ENCODE measurements around the gene UROC1. TPM values are rescaled to one million over a fixed set of nuclear protein-coding genes. Genes with fewer than 3 reads are reported as not detected.

Gene UROC1
- total RNA-seq, 3 donors from 2014 or later: not detected

DNA sequence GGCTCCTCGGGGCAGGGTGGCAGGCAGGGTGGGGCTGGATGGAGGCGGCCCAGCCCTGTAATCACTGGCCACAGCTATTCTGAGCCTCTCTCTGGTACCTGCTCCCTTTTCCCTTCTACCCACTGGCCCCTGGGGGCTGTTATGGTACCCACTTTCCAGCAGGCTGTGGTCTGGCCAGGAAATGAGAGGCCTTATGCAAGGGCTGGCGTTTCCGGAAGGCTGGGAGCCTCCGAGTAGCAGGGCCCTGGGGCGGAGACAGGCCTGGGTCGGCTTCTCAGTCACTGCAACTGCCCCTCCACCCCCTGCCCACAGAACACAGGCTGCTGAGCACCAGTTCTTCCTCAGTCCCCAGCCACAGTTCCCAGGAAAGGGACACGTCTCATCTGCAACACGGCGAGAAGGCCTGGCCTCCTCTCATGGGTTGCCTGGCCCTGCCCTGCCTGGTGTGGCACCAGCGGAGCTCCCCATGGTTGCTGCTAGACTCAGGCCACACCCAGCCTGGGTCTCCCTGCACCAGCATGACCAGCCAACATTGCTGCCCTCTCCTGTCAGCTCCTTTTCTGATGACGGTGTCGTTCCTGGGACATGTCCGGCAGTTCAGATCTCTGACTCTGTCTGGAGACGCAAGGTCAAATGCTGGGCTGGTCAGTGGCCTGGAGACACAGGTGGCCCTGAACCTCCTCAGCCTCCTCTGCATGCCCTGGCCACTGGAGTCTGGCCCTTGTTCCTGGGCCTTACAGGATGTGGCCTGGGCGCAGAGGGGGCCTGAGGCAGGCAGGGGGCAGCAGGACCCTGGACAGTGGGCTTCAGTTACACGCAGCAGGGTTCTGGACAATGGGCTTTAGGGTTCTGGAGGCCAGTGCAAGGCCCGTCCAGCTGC is 12.8 kb upstream of the UROC1 start:
- TF ChIP-seq, protein P1, sequence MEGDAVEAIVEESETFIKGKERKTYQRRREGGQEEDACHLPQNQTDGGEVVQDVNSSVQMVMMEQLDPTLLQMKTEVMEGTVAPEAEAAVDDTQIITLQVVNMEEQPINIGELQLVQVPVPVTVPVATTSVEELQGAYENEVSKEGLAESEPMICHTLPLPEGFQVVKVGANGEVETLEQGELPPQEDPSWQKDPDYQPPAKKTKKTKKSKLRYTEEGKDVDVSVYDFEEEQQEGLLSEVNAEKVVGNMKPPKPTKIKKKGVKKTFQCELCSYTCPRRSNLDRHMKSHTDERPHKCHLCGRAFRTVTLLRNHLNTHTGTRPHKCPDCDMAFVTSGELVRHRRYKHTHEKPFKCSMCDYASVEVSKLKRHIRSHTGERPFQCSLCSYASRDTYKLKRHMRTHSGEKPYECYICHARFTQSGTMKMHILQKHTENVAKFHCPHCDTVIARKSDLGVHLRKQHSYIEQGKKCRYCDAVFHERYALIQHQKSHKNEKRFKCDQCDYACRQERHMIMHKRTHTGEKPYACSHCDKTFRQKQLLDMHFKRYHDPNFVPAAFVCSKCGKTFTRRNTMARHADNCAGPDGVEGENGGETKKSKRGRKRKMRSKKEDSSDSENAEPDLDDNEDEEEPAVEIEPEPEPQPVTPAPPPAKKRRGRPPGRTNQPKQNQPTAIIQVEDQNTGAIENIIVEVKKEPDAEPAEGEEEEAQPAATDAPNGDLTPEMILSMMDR (IDR thresholded peaks at IDR 0.05): no peak
- peak; percentile 23 for ATAC-seq
- H3K4me3 ChIP-seq: no peak overlapping the region
- intact Hi-C loops (cut with DNase I, micrococcal nuclease): no loop called here
- DNase-seq: peak in 2 of 3 donors; percentile 25 to 60
- H3K4me1 ChIP-seq (ENCODE audit: low read depth): no peaks in the 10 kb centered on the region
- no peaks in the 10 kb centered on the region for H3K36me3 ChIP-seq (ENCODE audit: low read depth)
- H3K9me3 ChIP-seq: no peaks in the 10 kb centered on the region

DNA sequence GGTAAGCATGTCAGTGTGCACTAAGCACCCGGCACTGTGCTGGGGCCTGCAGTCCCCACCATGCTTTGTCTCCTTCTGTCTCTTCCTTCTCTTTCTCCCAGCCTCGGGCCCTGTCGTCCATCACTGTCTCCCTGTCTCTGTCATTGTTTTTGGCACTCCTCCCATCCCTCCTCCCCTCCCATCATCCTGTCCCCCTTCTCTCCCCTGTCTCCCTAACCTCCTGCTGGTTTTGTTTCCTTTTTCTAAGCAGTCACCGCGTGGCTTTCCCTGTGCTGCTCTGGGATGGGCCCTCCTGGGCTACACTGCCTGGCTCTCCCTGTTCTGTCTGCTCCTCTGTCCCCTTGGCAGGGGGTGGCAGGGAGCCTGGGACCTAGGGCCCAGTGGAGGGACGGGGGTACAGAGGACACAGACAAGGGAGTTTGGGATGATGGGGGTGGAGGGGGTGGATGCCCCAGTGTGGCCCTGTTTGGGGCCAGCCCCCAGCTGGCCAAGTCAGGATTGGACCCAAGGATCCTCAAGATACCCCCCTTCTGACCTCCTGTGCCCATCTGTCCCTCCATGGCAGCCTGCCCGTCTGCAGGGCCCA is 12.1 kb upstream of the UROC1 start:
- TF ChIP-seq, protein P1 (IDR thresholded peaks at IDR 0.05): no peak
- DNase-seq (peak in 1 of 3 donors; percentile 17), ATAC-seq (no peak)
- H3K36me3 ChIP-seq (ENCODE audit: low read depth): no peaks in the 10 kb centered on the region
- no peak overlapping the region for H3K4me3 ChIP-seq
- H3K4me1 ChIP-seq (ENCODE audit: low read depth): peaks cover 1% of the 10 kb centered on the region
- intact Hi-C loops (cut with DNase I, micrococcal nuclease): no loop called here
- H3K9me3 ChIP-seq: no peaks in the 10 kb centered on the region

DNA sequence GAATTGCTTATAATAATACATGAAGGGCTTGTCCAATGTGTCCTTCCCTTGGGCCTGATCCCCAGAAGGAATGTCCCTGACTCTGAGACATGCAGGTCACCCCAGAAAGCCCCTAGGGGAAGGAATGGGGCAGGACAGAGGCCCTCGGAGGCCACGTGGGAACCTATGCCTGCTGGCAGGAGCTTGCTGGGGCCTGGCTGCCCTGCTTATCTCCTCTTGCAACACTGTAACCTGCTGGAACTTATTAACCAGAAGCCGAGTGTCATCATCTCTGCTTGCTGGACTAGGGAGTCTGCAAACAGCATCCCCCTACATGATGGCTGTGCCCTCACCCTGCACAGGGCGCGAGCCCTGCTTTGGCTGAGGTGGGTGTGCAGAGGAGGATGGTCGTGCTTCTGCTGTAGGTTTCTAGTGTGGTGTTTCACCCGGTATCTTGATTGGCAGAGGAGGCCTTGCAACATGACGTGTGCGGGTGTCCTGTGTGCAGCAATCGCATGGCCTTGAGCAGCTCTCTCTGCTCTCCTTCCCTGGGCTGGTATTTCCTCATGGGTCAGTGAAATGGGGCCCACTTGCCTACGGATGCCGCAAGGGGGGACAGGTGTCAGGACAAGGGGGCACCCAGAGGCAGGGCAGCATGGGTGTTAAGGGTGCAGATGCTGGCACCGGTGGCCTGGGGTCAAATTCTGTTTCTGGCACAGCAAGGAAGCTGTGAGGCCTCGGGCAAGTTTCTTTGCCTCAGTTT is 11.4 kb upstream of the UROC1 start:
- Histone ChIP-seq H3K4me1 (ENCODE audit: low read depth) (peaks cover 7% of the 10 kb centered on the region), H3K9me3 (no peaks in the 10 kb centered on the region), H3K4me3 (no peak overlapping the region), H3K36me3 (ENCODE audit: low read depth) (no peaks in the 10 kb centered on the region)
- DNase-seq (peak in 1 of 3 donors; percentile 34), ATAC-seq (peak; percentile 25)
- intact Hi-C loops (cut with DNase I, micrococcal nuclease): no loop called here
- TF ChIP-seq, protein P1 (IDR thresholded peaks at IDR 0.05): no peak

DNA sequence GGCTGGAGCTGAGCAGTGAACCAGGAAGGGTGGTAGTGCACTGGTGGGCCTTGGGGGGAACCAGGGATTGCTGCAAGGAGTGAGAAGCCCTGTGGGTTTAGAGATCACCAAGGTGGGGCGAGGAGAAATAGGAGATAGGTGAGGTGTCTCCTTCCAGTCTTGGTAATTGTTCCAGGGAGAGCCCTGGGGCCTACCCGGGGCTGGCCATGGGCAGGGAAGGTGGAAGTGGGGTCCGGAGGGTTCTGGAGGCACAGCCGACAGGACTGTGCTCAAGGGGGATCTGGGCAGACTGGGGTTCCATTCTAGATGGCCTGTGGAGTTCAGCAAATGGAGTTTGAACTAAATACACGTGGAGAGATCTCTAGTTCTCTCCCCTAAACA is 10.8 kb upstream of the UROC1 start:
- H3K4me1 ChIP-seq (ENCODE audit: low read depth): peaks cover 11% of the 10 kb centered on the region
- no peaks in the 10 kb centered on the region for H3K9me3 ChIP-seq
- H3K36me3 ChIP-seq (ENCODE audit: low read depth): no peaks in the 10 kb centered on the region
- TF ChIP-seq, protein P1 (IDR thresholded peaks at IDR 0.05): no peak
- H3K4me3 ChIP-seq: no peak overlapping the region
- no peak for ATAC-seq
- intact Hi-C loops (cut with DNase I, micrococcal nuclease): no loop called here
- DNase-seq: peak in 1 of 3 donors; percentile 12

DNA sequence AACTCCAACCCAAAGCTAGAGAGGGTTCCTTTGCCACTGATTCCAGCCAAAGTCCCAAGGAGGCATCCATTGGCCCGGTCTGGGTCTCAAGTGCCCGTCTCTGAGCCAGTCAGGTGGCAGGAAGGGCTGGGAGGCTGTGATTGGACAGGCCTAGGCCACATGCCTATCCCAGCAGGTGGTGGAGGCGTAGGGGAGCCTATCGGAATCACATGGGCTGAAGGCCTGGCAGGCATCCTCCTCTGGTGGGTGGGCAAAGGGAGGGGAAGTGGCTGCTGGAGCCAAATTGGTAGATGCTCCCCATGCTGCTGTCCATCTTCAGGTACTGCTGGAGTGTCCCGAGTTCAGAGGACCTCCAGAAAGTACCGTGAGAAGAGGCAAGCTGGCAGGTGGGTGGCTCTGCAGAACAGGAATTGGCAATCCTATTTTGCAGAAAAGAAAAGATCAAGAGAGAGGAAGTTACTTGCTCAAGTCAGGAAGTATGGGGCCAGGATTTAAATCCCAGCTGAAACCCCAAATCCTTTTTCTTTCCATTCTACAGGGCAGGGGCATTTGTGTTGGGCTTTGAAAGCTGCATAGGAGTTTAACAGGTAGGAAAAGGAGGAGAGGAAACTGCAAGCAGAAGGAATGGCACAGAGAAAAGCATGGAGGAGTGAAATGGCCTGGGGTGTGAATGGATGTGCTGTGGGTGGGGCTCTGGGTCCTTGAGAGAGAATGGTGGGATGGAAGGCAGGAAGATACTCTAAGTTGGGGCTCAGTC is 10.1 kb upstream of the UROC1 start:
- ATAC-seq (no peak), DNase-seq (no peak)
- TF ChIP-seq, protein P1 (IDR thresholded peaks at IDR 0.05): no peak
- H3K4me1 ChIP-seq (ENCODE audit: low read depth): peaks cover 11% of the 10 kb centered on the region
- intact Hi-C loops (cut with DNase I, micrococcal nuclease): no loop called here
- H3K4me3 ChIP-seq: no peak overlapping the region
- no peaks in the 10 kb centered on the region for H3K9me3 ChIP-seq
- no peaks in the 10 kb centered on the region for H3K36me3 ChIP-seq (ENCODE audit: low read depth)

Data from mucosa of descending colon (tissue), 3 donors.